Measurements from ENCODE around the gene TMTC3. TPM values are rescaled to one million over a fixed set of nuclear protein-coding genes. Genes with fewer than 3 reads are reported as not detected.

Gene TMTC3
- total and polyA plus RNA-seq, 2 of the 4 experiments (the other 2 are of a cell fraction) = 3.7 to 44.3 TPM

DNA sequence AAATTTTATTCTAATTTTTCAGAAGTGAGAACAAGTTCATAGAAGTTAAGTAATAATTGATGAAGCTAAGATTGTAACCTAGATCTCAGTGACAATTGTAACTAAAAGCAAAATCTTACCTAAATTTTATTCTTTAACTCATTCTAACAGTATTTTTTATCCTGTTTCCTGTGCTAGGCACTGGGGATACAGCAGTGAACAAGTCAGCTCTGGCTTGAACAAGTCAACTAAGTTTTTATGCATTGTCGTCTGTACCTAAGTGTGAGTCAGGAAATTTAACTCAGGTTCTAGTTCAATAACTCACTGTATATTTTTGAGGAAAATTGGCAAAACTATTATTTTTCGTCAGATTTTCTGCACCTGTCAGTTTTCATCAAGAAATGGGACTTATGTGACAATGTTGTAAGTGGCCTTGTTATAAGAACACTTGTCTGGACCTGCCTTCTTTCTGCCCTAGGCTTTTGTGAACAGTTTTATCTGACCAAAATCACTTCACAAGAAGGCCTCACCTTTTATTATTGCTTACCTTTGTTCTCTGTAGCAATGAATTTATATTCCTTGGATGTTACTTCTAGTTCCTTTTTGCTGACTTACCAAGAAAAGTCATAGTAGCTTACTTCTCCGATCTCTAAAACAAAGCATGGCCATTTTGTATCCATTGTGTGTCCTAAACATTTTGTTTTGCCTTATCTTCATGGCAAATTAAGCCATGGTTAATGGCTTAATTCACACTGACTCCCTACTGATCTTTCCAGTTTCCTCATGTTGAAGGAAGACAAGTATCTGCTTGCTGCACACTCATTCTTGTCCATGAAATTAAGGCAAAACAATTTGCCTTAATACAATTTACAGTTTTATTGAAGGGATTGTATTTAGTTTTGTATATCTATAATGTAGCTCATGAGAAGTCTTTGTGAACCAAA is 2.7 kb downstream of the TMTC3 start:
- no peak overlapping the region for H3K4me2 ChIP-seq (ENCODE audit: low read depth, low read length)
- no peak overlapping the region for H2BK15ac ChIP-seq (ENCODE audit: low read depth, low read length)
- no peak overlapping the region for H3K14ac ChIP-seq (replicated peaks; ENCODE audit: low read depth, low read length)
- H2AK9ac ChIP-seq (replicated peaks; ENCODE audit: low read depth, low read length, poor library complexity) = no peak overlapping the region
- H2BK5ac ChIP-seq (ENCODE audit: low read depth, low read length, poor library complexity, severe bottlenecking) = no peak overlapping the region
- H3K79me1 ChIP-seq (ENCODE audit: low read depth in 1 of 2, low read length in 2 of 2) = peaks cover 23 to 42% of the 10 kb centered on the region in 2 experiments
- no peak overlapping the region for H4K8ac ChIP-seq (ENCODE audit: low read depth in 2 of 2, low read length in 2 of 2)
- no peaks in the 10 kb centered on the region for H3K4me1 ChIP-seq (ENCODE audit: control insufficient read depth, insufficient read depth, low read length)
- dilution Hi-C loops (cut with HindIII; ENCODE audit: low sequenced_read_pairs, unreplicated experiment) (no loop called here), intact Hi-C loops (cut with micrococcal nuclease) (no loop called here), in situ Hi-C loops (cut with MboI; ENCODE audit: low sequenced_read_pairs) (loop anchor here (25.0 kb wide), 1 partner anchor 1367 kb away; the partner anchor contains the start of gene GALNT4)
- no peak overlapping the region for H3K18ac ChIP-seq (ENCODE audit: low read depth, low read length)
- no peaks in the 10 kb centered on the region for H4K20me1 ChIP-seq (ENCODE audit: insufficient read depth, low read length)
- no peak overlapping the region for H2BK120ac ChIP-seq (ENCODE audit: low read depth, low read length)
- H3K56ac ChIP-seq (ENCODE audit: extremely low read depth, insufficient read depth, low read length) = no peak overlapping the region
- H3K9me1 ChIP-seq (ENCODE audit: insufficient read depth, low read length) = no peaks in the 10 kb centered on the region; the same call in 1 of the 2 replicates
- H2AK5ac ChIP-seq (ENCODE audit: low read depth, low read length) = no peak overlapping the region
- no peak overlapping the region for H2BK20ac ChIP-seq (ENCODE audit: low read depth, low read length)
- CTCF ChIA-PET = no interaction called here
- H3K4me3 ChIP-seq (ENCODE audit: insufficient read depth, low read depth, low read length) = no peak overlapping the region
- ATAC-seq (ENCODE audit: low read depth) (no peak), DNase-seq (no peak)
- POLR2A ChIA-PET (ENCODE audit: unreplicated experiment) = interaction anchor here (0.7 kb wide), 1 partner anchor 949 kb away, joined by 3 read pairs; no protein-coding TSS in a partner anchor
- no peaks in the 10 kb centered on the region for H3K36me3 ChIP-seq (ENCODE audit: control insufficient read depth, insufficient read depth, low read length)
- H3K23ac ChIP-seq (ENCODE audit: low read depth, low read length) = peak overlapping the region; percentile 4; the same call in 1 of the 2 replicates
- no peak overlapping the region for H3K27ac ChIP-seq (ENCODE audit: insufficient read depth, low read length)
- no peaks in the 10 kb centered on the region for H3K27me3 ChIP-seq (ENCODE audit: control insufficient read depth, insufficient read depth, low read length)
- no peaks in the 10 kb centered on the region for H3K9me3 ChIP-seq (ENCODE audit: control insufficient read depth, insufficient read depth, low read length)
- no TSS peak for BruUV-seq (replicated peaks)
- no peak overlapping the region for H4K5ac ChIP-seq (ENCODE audit: low read depth, low read length)
- no peak overlapping the region for H3K9ac ChIP-seq (ENCODE audit: low read depth, low read length)
- no peak overlapping the region for H3K4ac ChIP-seq (ENCODE audit: low read depth, low read length)
- no peak overlapping the region for H4K91ac ChIP-seq (ENCODE audit: insufficient read depth, low read depth, low read length)
- H2AFZ ChIP-seq (replicated peaks; ENCODE audit: low read length, poor library complexity) = no peak overlapping the region
- WGBS, 2 experiments (ENCODE audit: extremely low coverage in 2 of 2, insufficient read length in 1 of 2) = 100% methylated on average over 2 of the region's 3 CpGs; no CpG with 5 or more reads in 1 of the 2 experiments
- TF ChIP-seq MAFK (IDR thresholded peaks at IDR 0.05; ENCODE audit: low read depth, low read length) = no peak
- TF ChIP-seq, protein P1, sequence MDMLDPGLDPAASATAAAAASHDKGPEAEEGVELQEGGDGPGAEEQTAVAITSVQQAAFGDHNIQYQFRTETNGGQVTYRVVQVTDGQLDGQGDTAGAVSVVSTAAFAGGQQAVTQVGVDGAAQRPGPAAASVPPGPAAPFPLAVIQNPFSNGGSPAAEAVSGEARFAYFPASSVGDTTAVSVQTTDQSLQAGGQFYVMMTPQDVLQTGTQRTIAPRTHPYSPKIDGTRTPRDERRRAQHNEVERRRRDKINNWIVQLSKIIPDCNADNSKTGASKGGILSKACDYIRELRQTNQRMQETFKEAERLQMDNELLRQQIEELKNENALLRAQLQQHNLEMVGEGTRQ (IDR thresholded peaks at IDR 0.05; ENCODE audit: low read depth, low read length) = no peak
- no peak for TF ChIP-seq CHD1 (IDR thresholded peaks at IDR 0.05; ENCODE audit: low read depth, low read length)
- no peak for TF ChIP-seq MXI1 (IDR thresholded peaks at IDR 0.05; ENCODE audit: borderline replicate concordance, low read depth, low read length)
- no peak for TF ChIP-seq FOS (IDR thresholded peaks at IDR 0.05; ENCODE audit: low read depth, low read length)
- TF ChIP-seq POLR2A (IDR thresholded peaks at IDR 0.05; ENCODE audit: low read depth, low read length) = no peak
- no peak for TF ChIP-seq RCOR1 (IDR thresholded peaks at IDR 0.05; ENCODE audit: insufficient replicate concordance, low read length)
- no peak for TF ChIP-seq CEBPB (IDR thresholded peaks at IDR 0.05; ENCODE audit: low read depth, low read length)
- no peak for TF ChIP-seq MAZ (IDR thresholded peaks at IDR 0.05; ENCODE audit: borderline replicate concordance, low read depth, low read length)
- TF ChIP-seq RAD21 (IDR thresholded peaks at IDR 0.05; ENCODE audit: low read length) = no peak
- no peak for TF ChIP-seq SMC3 (IDR thresholded peaks at IDR 0.05; ENCODE audit: low read depth, low read length)
- no peak for TF ChIP-seq RFX5 (IDR thresholded peaks at IDR 0.05; ENCODE audit: low read depth, low read length)
- TF ChIP-seq BHLHE40 (IDR thresholded peaks at IDR 0.05; ENCODE audit: low read depth, low read length) = no peak
- TF ChIP-seq, protein P2, sequence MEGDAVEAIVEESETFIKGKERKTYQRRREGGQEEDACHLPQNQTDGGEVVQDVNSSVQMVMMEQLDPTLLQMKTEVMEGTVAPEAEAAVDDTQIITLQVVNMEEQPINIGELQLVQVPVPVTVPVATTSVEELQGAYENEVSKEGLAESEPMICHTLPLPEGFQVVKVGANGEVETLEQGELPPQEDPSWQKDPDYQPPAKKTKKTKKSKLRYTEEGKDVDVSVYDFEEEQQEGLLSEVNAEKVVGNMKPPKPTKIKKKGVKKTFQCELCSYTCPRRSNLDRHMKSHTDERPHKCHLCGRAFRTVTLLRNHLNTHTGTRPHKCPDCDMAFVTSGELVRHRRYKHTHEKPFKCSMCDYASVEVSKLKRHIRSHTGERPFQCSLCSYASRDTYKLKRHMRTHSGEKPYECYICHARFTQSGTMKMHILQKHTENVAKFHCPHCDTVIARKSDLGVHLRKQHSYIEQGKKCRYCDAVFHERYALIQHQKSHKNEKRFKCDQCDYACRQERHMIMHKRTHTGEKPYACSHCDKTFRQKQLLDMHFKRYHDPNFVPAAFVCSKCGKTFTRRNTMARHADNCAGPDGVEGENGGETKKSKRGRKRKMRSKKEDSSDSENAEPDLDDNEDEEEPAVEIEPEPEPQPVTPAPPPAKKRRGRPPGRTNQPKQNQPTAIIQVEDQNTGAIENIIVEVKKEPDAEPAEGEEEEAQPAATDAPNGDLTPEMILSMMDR (conservative IDR thresholded peaks at IDR 0.05; ENCODE audit: low read depth, low read length) = no peak

Data from IMR-90 (cell line).